Tibial nerve (tissue), 4 donors: ENCODE measurements around the gene MDK. TPM values are rescaled to one million over a fixed set of nuclear protein-coding genes. Genes with fewer than 3 reads are reported as not detected.

Experiments
- DNase-seq, 2 donors: peaks; one replicate each; pipeline ENCODE4 v3.0.0-alpha.2; 2019; ENCODE audit warnings: low spot score in 2 of 2
- H3K27ac ChIP-seq, 4 donors: fragments of 200-600 bp; sonication (generic) in 3 of 4; one replicate each; pipeline ENCODE4 v1.5.1; 2017 to 2019; ENCODE audit warnings: mild to moderate bottlenecking in 1 of 4
- H3K27me3 ChIP-seq, 2 donors: fragments of 200-600 bp; sonication (generic) in 1 of 2; one replicate each; pipeline versions ENCODE4 v1.5.1 to v1.6.0; 2017 to 2019
- H3K36me3 ChIP-seq, 3 donors: fragments of 200-600 bp; sonication (generic); one replicate each; pipeline ENCODE4 v1.5.1; 2018 to 2019
- H3K4me1 ChIP-seq, 4 donors: fragments of 200-600 bp; sonication (generic) in 3 of 4; one replicate each; pipeline ENCODE4 v1.5.1; 2017 to 2019
- H3K4me3 ChIP-seq, 4 donors: fragments of 200-600 bp; sonication (generic) in 3 of 4; one replicate each; pipeline ENCODE4 v1.5.1; 2017 to 2019; ENCODE audit warnings: mild to moderate bottlenecking in 1 of 4, moderate library complexity in 1 of 4
- H3K9me3 ChIP-seq, 4 donors: fragments of 200-600 bp; sonication (generic) in 3 of 4; one replicate each; pipeline ENCODE4 v1.5.1; 2017 to 2019
- EP300 ChIP-seq, 2 donors: sonication (generic); formaldehyde crosslinking; IDR thresholded peaks; one replicate each; pipeline ENCODE4 v1.6.1; 2017; ENCODE audit warnings: antibody characterized with exemption in 2 of 2, mild to moderate bottlenecking in 1 of 2
- POLR2A ChIP-seq, 2 donors: fragments of 450-650 bp; IDR thresholded peaks; one replicate each; pipeline ENCODE4 v1.6.1; 2017; ENCODE audit warnings: antibody characterized with exemption in 2 of 2, mild to moderate bottlenecking in 2 of 2, moderate library complexity in 2 of 2
- WGBS, 2 donors: methylation state at CpG; one replicate each; pipeline ENCODE4 v1.1.5; 2018; 5-methylcytosine and 5-hydroxymethylcytosine counted together
- total RNA-seq, 4 donors: library from RNA; depleted of rRNA; stranded (reverse); fragments of >200 nt; gene quantifications; one replicate each; pipeline ENCODE4 v1.1.0, GENCODE V29; 2016
- TF ChIP-seq, protein P1 (sequence below), 5 experiments: fragments of 200-600 bp in 3 of 5; fragments of 450-650 bp in 2 of 5; sonication (generic) in 3 of 5; IDR thresholded peaks; one replicate each; pipeline ENCODE4 v1.5.1; 2016 to 2019; ENCODE audit warnings: antibody characterized with exemption in 5 of 5, mild to moderate bottlenecking in 3 of 5, moderate library complexity in 2 of 5

MDK gene
- total RNA-seq, 4 donors from 2014 or later, result 48.1 to 107 (median 57.3) TPM

- 41 to 50% methylated on average over 8 to 21 of the region's 21 CpGs for WGBS, 2 donors
- Histone ChIP-seq H3K9me3 (no peaks in the 10 kb centered on the region), H3K36me3 (peaks cover 0 to 2% (median 0%) of the 10 kb centered on the region in 3 donors), H3K27ac (peak overlapping the region in 2 of 4 donors; percentile 83 to 84), H3K4me3 (peak overlapping the region in 1 of 4 donors; percentile 12), H3K27me3 (no peaks in the 10 kb centered on the region), H3K4me1 (peaks cover 0 to 65% (median 40%) of the 10 kb centered on the region in 4 donors)
- DNase-seq, result no peak
- TF ChIP-seq, protein P1, sequence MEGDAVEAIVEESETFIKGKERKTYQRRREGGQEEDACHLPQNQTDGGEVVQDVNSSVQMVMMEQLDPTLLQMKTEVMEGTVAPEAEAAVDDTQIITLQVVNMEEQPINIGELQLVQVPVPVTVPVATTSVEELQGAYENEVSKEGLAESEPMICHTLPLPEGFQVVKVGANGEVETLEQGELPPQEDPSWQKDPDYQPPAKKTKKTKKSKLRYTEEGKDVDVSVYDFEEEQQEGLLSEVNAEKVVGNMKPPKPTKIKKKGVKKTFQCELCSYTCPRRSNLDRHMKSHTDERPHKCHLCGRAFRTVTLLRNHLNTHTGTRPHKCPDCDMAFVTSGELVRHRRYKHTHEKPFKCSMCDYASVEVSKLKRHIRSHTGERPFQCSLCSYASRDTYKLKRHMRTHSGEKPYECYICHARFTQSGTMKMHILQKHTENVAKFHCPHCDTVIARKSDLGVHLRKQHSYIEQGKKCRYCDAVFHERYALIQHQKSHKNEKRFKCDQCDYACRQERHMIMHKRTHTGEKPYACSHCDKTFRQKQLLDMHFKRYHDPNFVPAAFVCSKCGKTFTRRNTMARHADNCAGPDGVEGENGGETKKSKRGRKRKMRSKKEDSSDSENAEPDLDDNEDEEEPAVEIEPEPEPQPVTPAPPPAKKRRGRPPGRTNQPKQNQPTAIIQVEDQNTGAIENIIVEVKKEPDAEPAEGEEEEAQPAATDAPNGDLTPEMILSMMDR (IDR thresholded peaks at IDR 0.05), result peak in 2 of 5 experiments; percentile 12 to 22
- peak in 1 of 2 donors; percentile 32 for TF ChIP-seq EP300 (IDR thresholded peaks at IDR 0.05)
- no peak for TF ChIP-seq POLR2A (IDR thresholded peaks at IDR 0.05)
Observed at GRCh38 chr11:46363455-46364005, 17.9 kb upstream of the MDK start.

DNA sequence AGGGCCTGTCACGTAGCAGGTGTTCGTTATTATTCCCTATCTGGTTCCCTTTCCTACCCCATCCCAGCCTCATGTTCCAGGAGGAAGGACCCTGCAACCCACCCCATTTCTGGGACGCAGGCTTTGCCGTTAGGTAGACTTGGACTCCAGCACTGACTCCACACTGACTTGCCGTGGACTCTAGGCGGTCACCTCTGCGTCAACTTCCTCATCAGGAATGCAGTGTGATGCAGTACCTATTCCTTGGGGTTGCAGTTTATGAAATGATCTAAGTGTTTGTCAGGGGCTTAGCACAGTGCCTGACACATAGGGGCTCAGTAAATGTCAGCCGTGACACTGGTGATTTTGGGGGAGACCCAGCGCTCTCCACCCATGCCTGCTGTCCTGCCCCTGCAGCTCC lies 17.4 kb upstream of the MDK start:
- WGBS, 2 donors, result 75 to 80% methylated on average over 8 to 9 of the region's 9 CpGs
- peaks cover 0 to 65% (median 40%) of the 10 kb centered on the region in 4 donors for H3K4me1 ChIP-seq
- H3K27ac ChIP-seq, result peak overlapping the region in 2 of 4 donors; percentile 55 to 83
- H3K4me3 ChIP-seq, result no peak overlapping the region
- no peaks in the 10 kb centered on the region for H3K9me3 ChIP-seq
- TF ChIP-seq EP300 (IDR thresholded peaks at IDR 0.05), result no peak
- no peak for TF ChIP-seq POLR2A (IDR thresholded peaks at IDR 0.05)
- TF ChIP-seq, protein P1 (IDR thresholded peaks at IDR 0.05), result no peak
- no peaks in the 10 kb centered on the region for H3K27me3 ChIP-seq
- H3K36me3 ChIP-seq, result peaks cover 0 to 7% (median 0%) of the 10 kb centered on the region in 3 donors
- no peak for DNase-seq

DNA sequence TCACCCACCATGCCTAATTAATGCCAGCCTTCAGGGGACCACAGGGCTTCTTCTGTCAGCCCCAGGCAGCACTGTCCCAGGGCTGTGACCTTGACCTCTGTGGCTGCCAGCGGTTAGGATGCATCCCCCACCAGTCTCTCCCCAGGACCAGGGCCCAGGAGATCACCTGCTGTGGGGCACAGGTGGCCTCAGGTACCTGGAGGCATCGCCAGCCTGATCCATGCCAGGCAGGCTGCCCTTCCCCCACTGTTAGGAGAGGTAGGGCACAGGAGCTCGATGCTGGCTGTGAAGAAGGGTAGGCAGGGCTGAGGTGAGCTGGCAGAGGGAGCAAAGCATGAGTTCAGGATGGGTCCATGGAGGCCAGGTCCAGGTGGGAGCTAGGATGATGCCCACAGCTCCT lies 16.7 kb upstream of the MDK start:
- peaks cover 0 to 65% (median 40%) of the 10 kb centered on the region in 4 donors for H3K4me1 ChIP-seq

GRCh38 chr11:46366260-46366659 lies 15.2 kb upstream of the MDK start:
- TF ChIP-seq EP300 (IDR thresholded peaks at IDR 0.05) (no peak), POLR2A (IDR thresholded peaks at IDR 0.05) (no peak)
- TF ChIP-seq, protein P1 (IDR thresholded peaks at IDR 0.05), result no peak
- H3K27ac ChIP-seq, result peak overlapping the region in 2 of 4 donors; percentile 20 to 64
- 90 to 95% methylated on average over 9 to 18 of the region's 22 CpGs for WGBS, 2 donors
- peaks cover 0 to 26% (median 0%) of the 10 kb centered on the region in 3 donors for H3K36me3 ChIP-seq
- DNase-seq, result no peak
- H3K27me3 ChIP-seq, result no peaks in the 10 kb centered on the region
- no peaks in the 10 kb centered on the region for H3K9me3 ChIP-seq
- H3K4me1 ChIP-seq, result peaks cover 0 to 55% (median 34%) of the 10 kb centered on the region in 4 donors
- H3K4me3 ChIP-seq, result no peak overlapping the region

More for the DNA sequence above, 16.7 kb upstream of the MDK start:
- Histone ChIP-seq H3K27ac (peak overlapping the region in 2 of 4 donors; percentile 25 to 55), H3K36me3 (peaks cover 0 to 11% (median 0%) of the 10 kb centered on the region in 3 donors), H3K9me3 (no peaks in the 10 kb centered on the region), H3K4me3 (no peak overlapping the region), H3K27me3 (no peaks in the 10 kb centered on the region)
- WGBS, 2 donors, result 80 to 93% methylated on average over 2 to 3 of the region's 3 CpGs
- TF ChIP-seq POLR2A (IDR thresholded peaks at IDR 0.05), result no peak
- TF ChIP-seq EP300 (IDR thresholded peaks at IDR 0.05), result no peak
- TF ChIP-seq, protein P1 (IDR thresholded peaks at IDR 0.05), result no peak
- no peak for DNase-seq

- no peaks in the 10 kb centered on the region for H3K9me3 ChIP-seq
- 90 to 93% methylated on average over 20 to 31 of the region's 31 CpGs for WGBS, 2 donors
- TF ChIP-seq EP300 (IDR thresholded peaks at IDR 0.05), result no peak
- TF ChIP-seq, protein P1 (IDR thresholded peaks at IDR 0.05), result no peak
- TF ChIP-seq POLR2A (IDR thresholded peaks at IDR 0.05), result no peak
- peaks cover 0 to 51% (median 29%) of the 10 kb centered on the region in 4 donors for H3K4me1 ChIP-seq
- H3K27me3 ChIP-seq, result no peaks in the 10 kb centered on the region
- peak overlapping the region in 2 of 4 donors; percentile 46 to 59 for H3K27ac ChIP-seq
- H3K36me3 ChIP-seq, result peaks cover 0 to 31% (median 0%) of the 10 kb centered on the region in 3 donors
- DNase-seq, result no peak
- no peak overlapping the region for H3K4me3 ChIP-seq
Observed at GRCh38 chr11:46366661-46367161, 14.8 kb upstream of the MDK start.
